GM21825 (cell line): ENCODE results near the gene CFI.

Source experiments
- ATAC-seq: cut with Tn5 transposase; IDR thresholded peaks from one replicate; pipeline ENCODE4 v1.9.1; 2021; ENCODE audit warnings: mild to moderate bottlenecking, moderate library complexity; ENCODE audit not compliant: unreplicated experiment

Gene CFI

GRCh38 chr4:109699553-109700225, 102.1 kb downstream of the CFI start:
- ATAC-seq, result no peak

- no peak for ATAC-seq
Measured at GRCh38 chr4:109698656-109699055, 103.1 kb downstream of the CFI start.

GRCh38 chr4:109691411-109691920, 110.3 kb downstream of the CFI start:
- no peak for ATAC-seq
